Heart left ventricle (tissue), 16 donors: ENCODE results near the gene KPNB1. TPM values are rescaled to one million over a fixed set of nuclear protein-coding genes. Genes with fewer than 3 reads are reported as not detected.

Source experiments
- ATAC-seq, 4 donors: fragments of 200-7000 bp; cut with Tn5 transposase; one replicate each; pipeline ENCODE4 v1.9.1; 2020 to 2022; ENCODE audit warnings: moderate library complexity in 4 of 4, mild to moderate bottlenecking in 3 of 4, moderate number of reproducible peaks in 1 of 4
- DNase-seq, 5 donors: peaks; one replicate each; pipeline ENCODE4 v3.0.0-alpha.2; 2020
- H3K27ac ChIP-seq, 12 donors: fragments of 200-600 bp; sonication (generic) in 4 of 12; one replicate each; pipeline versions ENCODE4 v1.5.0 to v1.8.0; 2016 to 2022; ENCODE audit warnings: mild to moderate bottlenecking in 2 of 12
- H3K27me3 ChIP-seq, 9 donors: fragments of 200-600 bp; sonication (generic) in 2 of 9; one replicate each; pipeline versions ENCODE4 v1.5.1 to v1.8.0; 2016 to 2022; ENCODE audit warnings: mild to moderate bottlenecking in 3 of 9
- H3K36me3 ChIP-seq, 9 donors: fragments of 200-600 bp; sonication (generic) in 2 of 9; one replicate each; pipeline versions ENCODE4 v1.5.0 to v1.8.0; 2018 to 2022; ENCODE audit warnings: mild to moderate bottlenecking in 2 of 9
- H3K4me1 ChIP-seq, 12 donors: fragments of 200-600 bp; sonication (generic) in 4 of 12; one replicate each; pipeline versions ENCODE4 v1.5.0 to v1.8.0; 2016 to 2022; ENCODE audit warnings: mild to moderate bottlenecking in 3 of 12
- H3K4me3 ChIP-seq, 12 donors: fragments of 200-600 bp; sonication (generic) in 4 of 12; one replicate each; pipeline versions ENCODE4 v1.5.0 to v1.8.0; 2017 to 2022; ENCODE audit warnings: mild to moderate bottlenecking in 9 of 12, moderate library complexity in 4 of 12
- H3K9me3 ChIP-seq, 12 donors: fragments of 200-600 bp; sonication (generic) in 4 of 12; one replicate each; pipeline versions ENCODE4 v1.5.0 to v1.8.0; 2016 to 2022; ENCODE audit warnings: mild to moderate bottlenecking in 1 of 12
- CTCF ChIP-seq, 12 donors: fragments of 200-600 bp; sonication (generic) in 4 of 12; IDR thresholded peaks; one replicate each; pipeline versions ENCODE4 v1.5.0 to v1.8.0; 2018 to 2022; ENCODE audit warnings: antibody characterized with exemption in 12 of 12, mild to moderate bottlenecking in 5 of 12
- POLR2A ChIP-seq, 2 donors: fragments of 450-650 bp; IDR thresholded peaks; one replicate each; pipeline ENCODE4 v1.6.1; 2017; ENCODE audit warnings: antibody characterized with exemption in 2 of 2, mild to moderate bottlenecking in 2 of 2, moderate library complexity in 2 of 2
- WGBS, 4 donors: extraction: QIAGEN DNeasy Blood & Tissue Kit in 2 of 4; methylation state at CpG; one replicate each; pipeline versions ENCODE4 v1.1.5 to v1.1.7; 2013 to 2018; 5-methylcytosine and 5-hydroxymethylcytosine counted together
- intact Hi-C, 10 donors: fragments of 100-400 bp; cut with DNase I; formaldehyde crosslinking; loops; one replicate each; pipeline versions ENCODE4 v1.11.1 to v1.14.2; 2022
- polyA plus RNA-seq, 2 donors: library from polyadenylated mRNA; stranded (reverse); fragments of 200-250 nt; gene quantifications; one replicate each; pipeline ENCODE4 v1.2.3, GENCODE V29; 2013
- total RNA-seq, 9 donors: library from RNA; depleted of rRNA in 2 of 9; stranded (reverse); fragments of >200 nt in 2 of 9; fragmentation: NEBNext Ultra II Directional in 3 of 9; extraction: Animal tissue kit (Norgen Biotek cat#: 25700) in 3 of 9; gene quantifications; one replicate each; pipeline versions ENCODE4 v1.1.0 to v1.2.4, GENCODE V29; 2016 to 2023
- donor health status: ischemic (EF 13 %, LVEDD 7.1; RV severe dilation, severe dysfunction).
- donor health status: healthy with polysubstance abuse.
- donor health status: DM: no; HTN: yes; CAD: no.
- donor health status: DM: no; HTN: no; CAD: no.
- donor health status: ischemic (EF 25% LVEDD 6.9; RV normal size, moderate dysfunction).
- donor health status: ischemic (EF 25% LVEDD 5.7; RV mildly dilated, moderate dysfunction).
- donor health status: healthy.
- donor health status: DM: yes; HTN: yes; CAD: no.
- donor health status: ischemic (EF 35%, LVEDD 5.7; RV mildly dilated, moderate dysfunction).
- donor health status: nonischemic (EF 11% LVEDD 7.7; RV severe dilation, severe dysfunction).
- donor health status: DM: yes; HTN: yes; CAD: no.
- donor health status: PGD.
- donor health status: ischemic (EF 29% LVEDD 5.4; RV normal size, mild dysfunction).
- donor health status: nonischemic (EF 23%, LVEDD 6.1; RV moderate dilation, normal function).

KPNB1 gene
- total and polyA plus RNA-seq, 11 donors: 30.7 to 236 (median 174) TPM

GRCh38 chr17:47720754-47721533 is 71.2 kb downstream of the KPNB1 start:
- TF ChIP-seq POLR2A (IDR thresholded peaks at IDR 0.05) (no peak), CTCF (IDR thresholded peaks at IDR 0.05) (no peak)
- 6 to 12% (median 8%) methylated on average over 33 to 36 of the region's 36 CpGs for WGBS, 4 donors
- no peaks in the 10 kb centered on the region for H3K36me3 ChIP-seq
- H3K4me3 ChIP-seq: peak overlapping the region in 1 of 12 donors; percentile 3
- H3K27ac ChIP-seq: no peak overlapping the region
- ATAC-seq (peak in 1 of 4 donors; percentile 57), DNase-seq (peak in 1 of 5 donors; percentile 52)
- H3K9me3 ChIP-seq: no peaks in the 10 kb centered on the region
- peaks cover 10 to 78% (median 39%) of the 10 kb centered on the region in 9 donors for H3K27me3 ChIP-seq
- intact Hi-C loops: no loop called here
- peaks cover 0 to 39% (median 0%) of the 10 kb centered on the region in 12 donors for H3K4me1 ChIP-seq

- intact Hi-C loops: no loop called here
- DNase-seq (no peak), ATAC-seq (no peak)
- H3K4me1 ChIP-seq: peaks cover 0 to 39% (median 0%) of the 10 kb centered on the region in 12 donors
- H3K9me3 ChIP-seq: no peaks in the 10 kb centered on the region
- TF ChIP-seq POLR2A (IDR thresholded peaks at IDR 0.05): no peak
- no peak for TF ChIP-seq CTCF (IDR thresholded peaks at IDR 0.05)
- WGBS, 4 donors: 42 to 58% (median 47%) methylated on average over 6 to 8 of the region's 8 CpGs
- H3K36me3 ChIP-seq: no peaks in the 10 kb centered on the region
- no peak overlapping the region for H3K27ac ChIP-seq
- peaks cover 10 to 79% (median 39%) of the 10 kb centered on the region in 9 donors for H3K27me3 ChIP-seq
- H3K4me3 ChIP-seq: no peak overlapping the region
Observed at GRCh38 chr17:47721725-47722124, 72.0 kb downstream of the KPNB1 start.

GRCh38 chr17:47724705-47725104 is 75.0 kb downstream of the KPNB1 start:
- ATAC-seq: no peak
- no peak overlapping the region for H3K4me3 ChIP-seq
- peaks cover 10 to 82% (median 30%) of the 10 kb centered on the region in 9 donors for H3K27me3 ChIP-seq
- intact Hi-C loops: no loop called here
- no peak for TF ChIP-seq POLR2A (IDR thresholded peaks at IDR 0.05)
- TF ChIP-seq CTCF (IDR thresholded peaks at IDR 0.05): no peak
- no peaks in the 10 kb centered on the region for H3K9me3 ChIP-seq
- WGBS, 4 donors: 68 to 80% (median 77%) methylated on average over 2 of the region's 2 CpGs
- no peak overlapping the region for H3K27ac ChIP-seq
- H3K4me1 ChIP-seq: peaks cover 0 to 21% (median 0%) of the 10 kb centered on the region in 12 donors
- no peak for DNase-seq
- no peaks in the 10 kb centered on the region for H3K36me3 ChIP-seq

- Histone ChIP-seq H3K9me3 (no peaks in the 10 kb centered on the region), H3K4me1 (peaks cover 0 to 14% (median 0%) of the 10 kb centered on the region in 12 donors), H3K4me3 (no peak overlapping the region), H3K27me3 (peaks cover 10 to 82% (median 26%) of the 10 kb centered on the region in 9 donors), H3K27ac (no peak overlapping the region), H3K36me3 (no peaks in the 10 kb centered on the region)
- intact Hi-C loops: no loop called here
- ATAC-seq (no peak), DNase-seq (peak in 2 of 5 donors; percentile 3 to 14)
- TF ChIP-seq CTCF (IDR thresholded peaks at IDR 0.05) (no peak), POLR2A (IDR thresholded peaks at IDR 0.05) (no peak)
- WGBS, 4 donors: 65 to 72% (median 68%) methylated on average over 13 of the region's 13 CpGs
Observed at GRCh38 chr17:47725446-47726111, 75.9 kb downstream of the KPNB1 start.
